Mammary epithelial cell (primary cell): ENCODE measurements around the gene NUDT4.

Experiments used
- CTCF ChIP-seq, 2 donors: IDR thresholded peaks in 1 of 2; conservative IDR thresholded peaks in 1 of 2; 2 replicates each; pipeline ENCODE4 v1.5.1; 2011 to 2012; ENCODE audit warnings: inconsistent platforms in 2 of 2, low read length in 2 of 2, mild to moderate bottlenecking in 2 of 2, control low read depth in 1 of 2, low read depth in 1 of 2; ENCODE audit not compliant: insufficient read depth in 1 of 2; ENCODE audit errors: extremely low read depth in 1 of 2
- EZH2 ChIP-seq: IDR thresholded peaks from 2 replicates; pipeline ENCODE4 v1.6.1; 2012; ENCODE audit warnings: low read length, inconsistent platforms, borderline replicate concordance

- no peak for TF ChIP-seq EZH2
- no peak for TF ChIP-seq CTCF (conservative IDR thresholded peaks at IDR 0.05 in 1 of 2, IDR thresholded peaks at IDR 0.05 in 1 of 2; ENCODE audit: extremely low read depth in 1 of 2, insufficient read depth in 1 of 2, low read depth in 1 of 2, low read length in 2 of 2)
These were observed 56.6 kb downstream of the NUDT4 start for GRCh38 chr12:93434256-93434865.
